GM19468 (cell line): Measurements from ENCODE around the gene COG2.

ENCODE experiments used
- ATAC-seq: cut with Tn5 transposase; IDR thresholded peaks from one replicate; pipeline ENCODE4 v1.9.1; 2021; ENCODE audit warnings: mild to moderate bottlenecking, moderate library complexity, moderate number of reproducible peaks; ENCODE audit not compliant: unreplicated experiment; ENCODE audit errors: extremely low read depth

Gene COG2

GRCh38 chr1:230668227-230668626 lies 25.9 kb downstream of the COG2 start:
- ATAC-seq, result no peak

GRCh38 chr1:230669543-230669942 lies 27.3 kb downstream of the COG2 start:
- ATAC-seq, result no peak

- no peak for ATAC-seq
These were observed 32.3 kb downstream of the COG2 start for GRCh38 chr1:230674581-230674980.

- ATAC-seq, result no peak
These were observed 34.9 kb downstream of the COG2 start for GRCh38 chr1:230677200-230677599.

GRCh38 chr1:230679192-230679591 lies 36.9 kb downstream of the COG2 start:
- ATAC-seq, result no peak

- ATAC-seq, result no peak
These were observed 37.5 kb downstream of the COG2 start for GRCh38 chr1:230679825-230680224.

- no peak for ATAC-seq
These were observed 38.2 kb downstream of the COG2 start for GRCh38 chr1:230680300-230681025.

- no peak for ATAC-seq
These were observed 39.3 kb downstream of the COG2 start for GRCh38 chr1:230681599-230681998.

- no peak for ATAC-seq
These were observed 40.0 kb downstream of the COG2 start for GRCh38 chr1:230682274-230682673.

- no peak for ATAC-seq
These were observed 40.8 kb downstream of the COG2 start for GRCh38 chr1:230682882-230683610.

- no peak for ATAC-seq
These were observed 41.9 kb downstream of the COG2 start for GRCh38 chr1:230684146-230684545.

GRCh38 chr1:230684998-230685397 lies 42.7 kb downstream of the COG2 start:
- no peak for ATAC-seq

GRCh38 chr1:230686747-230687146 lies 44.5 kb downstream of the COG2 start:
- ATAC-seq, result no peak

- no peak for ATAC-seq
These were observed 47.8 kb downstream of the COG2 start for GRCh38 chr1:230690101-230690500.

- ATAC-seq, result no peak
These were observed 49.3 kb downstream of the COG2 start for GRCh38 chr1:230691615-230692014.

- no peak for ATAC-seq
These were observed 50.9 kb downstream of the COG2 start for GRCh38 chr1:230693221-230693620.

GRCh38 chr1:230693777-230694176 lies 51.5 kb downstream of the COG2 start:
- no peak for ATAC-seq

GRCh38 chr1:230694464-230694863 lies 52.2 kb downstream of the COG2 start:
- ATAC-seq, result no peak

- no peak for ATAC-seq
These were observed 52.7 kb downstream of the COG2 start for GRCh38 chr1:230694991-230695390.

- ATAC-seq, result no peak
These were observed 53.9 kb downstream of the COG2 start for GRCh38 chr1:230696218-230696617.

GRCh38 chr1:230696722-230697437 lies 54.6 kb downstream of the COG2 start:
- no peak for ATAC-seq
